Endothelial cell of umbilical vein (primary cell): ENCODE measurements around the gene FRRS1L. TPM values are rescaled to one million over a fixed set of nuclear protein-coding genes. Genes with fewer than 3 reads are reported as not detected.

Source experiments
- BruUV-seq: library from RNA; stranded (reverse); fragments of 400-500 nt; replicated peaks from 2 replicates; lab custom pipeline; 2021; lab: Mats Ljungman, UMichigan
- CTCF ChIA-PET: fragments of 300-600, 350-600 bp; sonication (Branson Sonifier 250); formaldehyde crosslinking; loops from one replicate; lab custom pipeline; 2021; ENCODE audit warnings: antibody characterized with exemption, inconsistent platforms; lab: Charles Lee
- POLR2A ChIA-PET: fragments of 300-600, 350-600 bp; sonication (Branson Sonifier 250); formaldehyde crosslinking; loops from one replicate; lab custom pipeline; 2021; ENCODE audit warnings: antibody characterized with exemption, inconsistent platforms; lab: Charles Lee
- DNase-seq: peaks from one replicate; pipeline ENCODE4 v3.0.0-alpha.2; 2011; ENCODE audit warnings: low read depth, low spot score
- FAIRE-seq: peaks from 2 replicates; lab custom pipeline; 2011; peaks lifted over from hg19 to GRCh38; lab: Jason Lieb, UNC
- H2AFZ ChIP-seq: 2 replicates; pipeline ENCODE4 v1.6.0; 2012; ENCODE audit warnings: low read depth, low read length, control low read depth, inconsistent platforms
- H3K27ac ChIP-seq: 2 replicates; pipeline ENCODE4 v1.5.1; 2011; ENCODE audit warnings: low read depth, mild to moderate bottlenecking, control low read depth, low read length, moderate library complexity; ENCODE audit not compliant: insufficient read depth
- H3K27me3 ChIP-seq, 2 experiments: 2 replicates each; pipeline versions ENCODE4 v1.6.0 to v1.6.1; 2011; ENCODE audit warnings: low read length in 2 of 2, mixed read lengths in 1 of 2; ENCODE audit not compliant: control insufficient read depth in 2 of 2, insufficient read depth in 2 of 2
- H3K36me3 ChIP-seq, 2 experiments: 2 replicates in 1 of 2; 3 replicates in 1 of 2; pipeline ENCODE4 v1.5.1; 2011; ENCODE audit warnings: low read length in 2 of 2, mild to moderate bottlenecking in 1 of 2, moderate library complexity in 1 of 2; ENCODE audit not compliant: control insufficient read depth in 2 of 2, insufficient read depth in 2 of 2; ENCODE audit errors: extremely low read depth in 1 of 2
- H3K4me1 ChIP-seq: 3 replicates; pipeline ENCODE4 v1.5.1; 2011; ENCODE audit warnings: mild to moderate bottlenecking, low read length; ENCODE audit not compliant: control insufficient read depth, insufficient read depth; ENCODE audit errors: extremely low read depth
- H3K4me2 ChIP-seq: 2 replicates; pipeline ENCODE4 v1.6.1; 2011; ENCODE audit warnings: low read length, control low read depth, mixed read lengths; ENCODE audit not compliant: insufficient read depth
- H3K4me3 ChIP-seq, 3 experiments: fragments of 200-600 bp in 1 of 3; sonication (generic), shearing (Covaris generic) in 1 of 3; replicated peaks in 1 of 3; 2 replicates each; pipeline ENCODE4 v1.5.1; 2011 to 2016; ENCODE audit warnings: control low read depth in 3 of 3, low read length in 3 of 3, mild to moderate bottlenecking in 2 of 3, inconsistent platforms in 1 of 3, low read depth in 1 of 3, moderate library complexity in 1 of 3; ENCODE audit not compliant: insufficient read depth in 1 of 3
- H3K79me2 ChIP-seq: 2 replicates; pipeline ENCODE4 v1.6.0; 2012; ENCODE audit warnings: low read length, inconsistent platforms; ENCODE audit not compliant: control insufficient read depth, insufficient read depth
- H3K9ac ChIP-seq: replicated peaks from 2 replicates; pipeline ENCODE3; 2011; ENCODE audit warnings: low read length, control low read depth; ENCODE audit not compliant: insufficient read depth; ENCODE audit errors: extremely low read depth
- H3K9me1 ChIP-seq: replicated peaks from 3 replicates; pipeline ENCODE4 v1.6.0; 2011; ENCODE audit warnings: mild to moderate bottlenecking, low read length; ENCODE audit not compliant: control insufficient read depth, insufficient read depth; ENCODE audit errors: extremely low read depth
- H3K9me3 ChIP-seq: replicated peaks from 2 replicates; pipeline ENCODE4 v1.5.1; 2012; ENCODE audit warnings: low read length, inconsistent platforms; ENCODE audit not compliant: control insufficient read depth, insufficient read depth
- H4K20me1 ChIP-seq: replicated peaks from 2 replicates; pipeline ENCODE3; 2011; ENCODE audit warnings: mild to moderate bottlenecking, low read length; ENCODE audit not compliant: control insufficient read depth, insufficient read depth; ENCODE audit errors: extremely low read depth
- CTCF ChIP-seq, 2 donors: IDR thresholded peaks; 1 replicate in 1 of 2; 2 replicates in 1 of 2; pipeline ENCODE4 v1.5.1; 2011; ENCODE audit warnings: low read length in 2 of 2, mild to moderate bottlenecking in 2 of 2, moderate library complexity in 2 of 2, control low read depth in 1 of 2, inconsistent platforms in 1 of 2, low read depth in 1 of 2; ENCODE audit not compliant: insufficient read depth in 1 of 2; ENCODE audit errors: extremely low read depth in 1 of 2
- JUN ChIP-seq: IDR thresholded peaks from 2 replicates; pipeline ENCODE4 v1.6.1; 2011; ENCODE audit warnings: borderline replicate concordance, low read depth; ENCODE audit not compliant: insufficient read length, insufficient read depth
- POLR2A ChIP-seq: IDR thresholded peaks from 2 replicates; pipeline ENCODE4 v1.6.1; 2012; ENCODE audit warnings: low read depth, mild to moderate bottlenecking, control low read depth, low read length
- dilution Hi-C: fragments of 300-500 bp; cut with MboI; formaldehyde crosslinking; loops from one replicate; pipeline ENCODE4 v1.15.0; 2019; ENCODE audit warnings: low sequenced_read_pairs; ENCODE audit not compliant: extremely low pct_ligation_motif_present
- intact Hi-C: fragments of 100-400 bp; cut with micrococcal nuclease; formaldehyde crosslinking; loops from one replicate; pipeline ENCODE4 v1.10.0; 2022
- polyA plus RNA-seq, 4 experiments: library from polyadenylated mRNA; depleted of rRNA in 3 of 4; stranded (reverse) in 3 of 4; unstranded in 1 of 4; fragments of >200 nt; gene quantifications; 2 replicates each; pipeline versions ENCODE4 v1.2.1 to v1.2.3, GENCODE V29; 2011 to 2012; ENCODE audit warnings: missing spikeins in 1 of 4
- total RNA-seq: library from RNA; stranded (reverse); gene quantifications from 2 replicates; pipeline ENCODE4 v1.2.3, GENCODE V29; 2021

FRRS1L gene
- total and polyA plus RNA-seq, 2 donors (not counting 3 experiments of a cell fraction or from before 2014, with no cell fraction given), result not detected

- TF ChIP-seq CTCF (IDR thresholded peaks at IDR 0.05; ENCODE audit: extremely low read depth in 1 of 2, insufficient read depth in 1 of 2, low read depth in 1 of 2, low read length in 2 of 2) (peak in 1 of 2 donors; percentile 3), POLR2A (no peak)
- no peaks in the 10 kb centered on the region for H3K4me1 ChIP-seq
- dilution Hi-C loops (no loop called here), intact Hi-C loops (no loop called here)
- H2AFZ ChIP-seq, result no peak overlapping the region
- no peaks in the 10 kb centered on the region for H3K9me3 ChIP-seq
- H3K27ac ChIP-seq, result no peak overlapping the region
- no peak overlapping the region for H3K9ac ChIP-seq
- BruUV-seq, result no TSS peak
- no peaks in the 10 kb centered on the region for H3K79me2 ChIP-seq
- peaks cover 0 to 2% of the 10 kb centered on the region in 2 experiments for H3K27me3 ChIP-seq
- ChIA-PET POLR2A (no interaction called here), CTCF (interaction anchor here (0.6 to 1.6 kb wide), 3 partner anchors 16 to 245 kb away, joined by 3 to 7 read pairs (median 4); no protein-coding TSS in a partner anchor)
- no peak overlapping the region for H3K4me3 ChIP-seq
- no peak for DNase-seq
- H4K20me1 ChIP-seq, result no peaks in the 10 kb centered on the region
- FAIRE-seq, result no peak
- no peaks in the 10 kb centered on the region for H3K36me3 ChIP-seq
- no peak overlapping the region for H3K4me2 ChIP-seq
- no peaks in the 10 kb centered on the region for H3K9me1 ChIP-seq
Observed at GRCh38 chr9:109198736-109199382, 31.8 kb upstream of the FRRS1L start.

- Histone ChIP-seq H2AFZ (no peak overlapping the region), H3K4me2 (no peak overlapping the region), H4K20me1 (no peaks in the 10 kb centered on the region), H3K4me3 (no peak overlapping the region), H3K9me1 (no peaks in the 10 kb centered on the region), H3K36me3 (no peaks in the 10 kb centered on the region), H3K4me1 (no peaks in the 10 kb centered on the region), H3K9me3 (no peaks in the 10 kb centered on the region), H3K79me2 (no peaks in the 10 kb centered on the region), H3K27ac (no peak overlapping the region), H3K27me3 (peaks cover 0 to 2% of the 10 kb centered on the region in 2 experiments), H3K9ac (no peak overlapping the region)
- intact Hi-C loops, result no loop called here
- no TSS peak for BruUV-seq
- no peak for TF ChIP-seq JUN
- POLR2A ChIA-PET, result no interaction called here
- CTCF ChIA-PET, result interaction anchor here (0.8 to 3.1 kb wide), 2 partner anchors 11 to 112 kb away, joined by 4 to 18 read pairs; no protein-coding TSS in a partner anchor
- no peak for FAIRE-seq
- no peak for DNase-seq
- dilution Hi-C loops, result no loop called here
Observed at GRCh38 chr9:109193974-109194556, 27.0 kb upstream of the FRRS1L start.
